ENCODE results near the gene PI4K2B.
"Not testable (repeated sequence)": the region's sequence is repeated elsewhere in the genome, so short reads cannot be mapped to it uniquely, and the experiment has no call there.

PI4K2B gene

DNA sequence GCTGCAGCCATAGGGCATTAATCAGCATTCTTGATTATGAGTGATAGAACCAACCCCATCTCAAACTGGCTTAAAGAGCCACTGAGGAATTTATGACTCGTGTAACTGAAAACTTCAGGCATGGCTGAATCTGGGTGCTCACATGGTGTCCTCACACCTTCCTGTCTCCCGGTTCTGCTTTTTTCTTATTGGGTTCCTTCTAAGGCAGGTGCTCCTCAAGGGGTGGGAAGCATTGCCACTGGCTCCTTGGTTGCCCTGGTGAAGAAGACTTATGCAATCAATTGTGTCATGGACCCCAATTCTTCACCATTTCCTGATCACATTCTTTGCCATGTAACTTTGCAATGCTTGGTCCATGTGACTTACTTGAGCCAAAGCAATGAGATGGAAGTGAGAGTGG, 74.5 kb downstream of the PI4K2B start:
- no peak for DNase-seq

GRCh38 chr4:25308761-25309160, 74.9 kb downstream of the PI4K2B start:
- DNase-seq: no peak

- DNase-seq: no peak
These were observed 76.4 kb downstream of the PI4K2B start for GRCh38 chr4:25310066-25310802.

DNA sequence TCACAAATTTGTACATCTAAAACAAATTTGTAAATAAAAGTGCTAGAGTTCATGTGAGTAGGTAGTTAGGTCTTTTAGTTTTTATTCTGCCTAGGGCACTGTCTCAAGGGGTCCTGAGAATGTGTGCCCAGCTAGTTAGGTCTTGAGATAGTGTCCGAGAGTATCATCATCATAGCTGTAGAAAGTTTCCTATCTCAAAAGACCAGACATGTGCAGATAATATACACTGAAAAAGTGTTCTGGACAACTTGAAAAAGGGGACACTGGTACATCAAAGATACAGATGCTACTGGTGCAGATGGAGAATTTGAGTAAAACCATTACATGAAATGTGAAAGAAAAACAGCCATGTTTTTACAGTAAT, 77.0 kb downstream of the PI4K2B start:
- DNase-seq: no peak

GRCh38 chr4:25312496-25313200, 78.8 kb downstream of the PI4K2B start, which contains the start of gene ZCCHC4:
ZCCHC4 (plus strand) TSS chr4:25312774; CDS start chr4:25312810, 36 bp downstream.
- DNase-seq: peak; percentile 83

GRCh38 chr4:25313201-25313895, 79.5 kb downstream of the PI4K2B start:
- DNase-seq: no peak

- DNase-seq: no peak
These were observed 86.5 kb downstream of the PI4K2B start for GRCh38 chr4:25320336-25320735.

- no peak for DNase-seq
These were observed 86.9 kb downstream of the PI4K2B start for GRCh38 chr4:25320773-25321172.

GRCh38 chr4:25321703-25322102, 87.9 kb downstream of the PI4K2B start:
- DNase-seq: no peak

- not testable (repeated sequence) for DNase-seq
These were observed 94.6 kb downstream of the PI4K2B start for GRCh38 chr4:25328463-25328862.
